ENCODE data around the gene KDM8.

- TF ChIP-seq FOXP2 (optimal IDR thresholded peaks at IDR 0.05; ENCODE audit: borderline replicate concordance, extremely low read depth, extremely low read length, insufficient read depth) (no peak), TAF1 (IDR thresholded peaks at IDR 0.05; ENCODE audit: borderline replicate concordance, insufficient read depth, low read length) (no peak), POLR2AphosphoS5 (IDR thresholded peaks at IDR 0.05; ENCODE audit: low read depth, low read length) (no peak), REST (IDR thresholded peaks at IDR 0.05; ENCODE audit: insufficient read depth in 1 of 2, low read depth in 2 of 2, low read length in 2 of 2) (no peak), SIN3A (IDR thresholded peaks at IDR 0.05; ENCODE audit: borderline replicate concordance, insufficient read depth, low read length) (no peak)
Observed at GRCh38 chr16:27256861-27257260, 53.5 kb downstream of the KDM8 start.
